ENCODE measurements around the gene ADAM10.
A peak's percentile ranks its signal among the peaks of the same experiment; 100 is the strongest.

Gene ADAM10

DNA sequence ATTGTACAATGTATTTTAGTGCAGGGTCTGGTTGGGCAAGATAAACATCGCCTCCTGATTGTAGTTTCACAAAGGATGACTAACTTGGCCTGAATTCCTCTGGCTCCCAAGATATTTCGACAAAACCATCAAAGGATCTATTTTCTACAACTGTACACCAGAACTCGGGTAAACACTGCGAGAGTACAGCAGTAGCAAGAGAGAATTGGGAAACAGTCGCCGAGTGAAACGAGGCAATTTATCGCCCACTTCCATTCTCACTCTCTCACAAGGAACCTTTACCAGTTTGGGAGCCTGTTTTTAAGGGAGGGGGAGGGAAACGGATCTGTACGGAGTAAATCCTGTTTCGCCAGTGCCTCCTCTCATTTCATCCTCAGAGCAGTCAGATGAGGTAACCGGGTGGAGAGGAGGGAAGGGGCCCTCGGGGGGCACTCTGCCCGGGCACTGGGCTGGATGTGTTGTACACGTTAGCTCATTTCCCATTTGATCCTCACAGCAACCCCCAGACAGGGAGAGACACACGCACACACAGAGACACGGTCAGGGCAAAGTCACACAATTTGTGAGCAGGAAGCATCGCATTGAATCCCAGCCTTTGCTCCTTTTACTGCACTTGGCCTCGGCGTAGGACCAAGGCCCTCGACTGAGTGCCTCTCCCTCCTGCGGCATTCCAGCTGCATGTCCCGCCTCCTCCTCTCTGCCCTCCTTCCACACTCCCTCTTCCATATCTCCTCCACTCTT lies 197.6 kb downstream of the ADAM10 start:
- peak; percentile 44 for DNase-seq (ENCODE audit: low spot score)

DNA sequence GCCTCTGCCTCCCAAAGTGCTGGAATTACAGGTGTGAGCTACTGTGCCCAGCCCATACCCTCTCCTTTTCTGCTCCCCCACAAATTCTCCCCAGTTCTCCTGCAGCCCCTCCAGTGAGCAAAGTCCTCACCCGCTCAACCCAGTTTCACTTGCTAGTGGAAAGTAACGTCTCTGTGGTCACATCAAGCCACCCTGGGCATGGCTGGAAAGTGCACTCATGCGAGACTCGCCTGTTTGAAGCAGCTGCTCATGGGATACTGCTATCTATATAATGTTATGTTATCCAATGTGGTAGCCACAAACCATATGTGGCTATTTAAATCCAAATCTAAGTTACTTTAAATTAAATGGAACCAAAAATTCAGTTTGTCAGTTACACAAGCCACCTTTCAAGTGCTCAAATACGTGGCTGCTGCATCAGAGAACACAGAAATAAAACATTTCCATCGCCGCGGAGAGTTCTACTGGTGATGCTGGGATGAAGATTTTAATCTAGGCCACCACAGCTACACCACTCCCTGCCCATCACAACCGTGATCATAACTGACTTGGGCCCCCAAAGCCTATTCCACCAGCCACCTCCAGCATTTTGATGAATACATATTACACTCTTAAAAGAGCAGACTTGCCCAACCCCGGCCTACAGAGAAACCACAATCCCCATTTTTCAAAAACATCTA lies 198.3 kb downstream of the ADAM10 start:
- no peak for DNase-seq (ENCODE audit: low spot score)

DNA sequence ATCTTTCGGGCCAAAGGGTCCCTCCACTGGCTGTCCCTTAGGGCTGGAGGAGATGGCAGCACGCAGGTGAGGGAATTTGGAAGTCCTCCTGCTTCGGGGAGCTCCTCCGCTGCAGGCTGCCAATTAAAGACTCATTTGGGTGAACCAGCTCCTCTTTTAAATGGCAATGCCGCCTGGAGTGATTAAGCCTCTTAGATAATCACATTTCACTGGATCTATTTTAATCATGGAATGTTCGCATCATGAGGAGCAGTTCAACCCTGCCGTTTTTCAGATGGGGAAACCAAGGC lies 199.8 kb downstream of the ADAM10 start:
- DNase-seq (ENCODE audit: low spot score): no peak

DNA sequence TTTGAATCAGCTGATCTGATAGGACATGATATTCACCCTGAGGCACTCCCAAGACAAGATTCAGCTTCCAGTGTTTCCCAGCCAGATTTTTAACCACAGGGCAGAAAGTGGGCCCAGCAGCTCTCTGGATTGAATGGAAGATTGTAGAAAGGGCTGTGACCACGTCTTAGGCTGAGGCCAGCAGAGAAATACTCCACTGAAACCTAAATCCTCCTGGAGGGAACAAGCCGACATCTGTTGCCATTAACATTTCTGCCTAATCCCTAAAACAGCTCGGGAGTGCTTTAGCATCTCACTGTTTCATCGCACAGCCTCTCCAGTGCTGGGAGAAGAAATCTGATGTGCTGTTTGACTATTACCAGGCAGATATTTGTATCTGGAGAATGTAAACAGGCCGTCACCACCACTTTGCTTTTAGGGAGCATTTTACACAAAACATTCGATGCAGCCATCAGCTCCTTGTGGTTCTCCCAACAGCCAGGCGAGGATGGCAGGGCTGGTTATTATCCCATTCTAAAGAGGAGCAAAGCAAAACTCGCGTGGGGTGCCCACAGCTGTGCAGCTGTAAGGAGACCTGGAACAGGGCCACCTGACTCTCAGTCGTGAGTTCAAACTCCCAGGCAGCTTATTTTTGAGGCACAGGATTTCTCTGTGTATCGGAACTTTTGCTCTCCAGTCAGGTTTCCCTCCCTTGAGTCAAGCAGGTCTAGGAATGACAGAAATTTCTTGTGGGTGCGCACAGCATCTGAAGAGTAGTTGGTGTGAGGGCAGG lies 200.3 kb downstream of the ADAM10 start:
- DNase-seq (ENCODE audit: low spot score): no peak

DNA sequence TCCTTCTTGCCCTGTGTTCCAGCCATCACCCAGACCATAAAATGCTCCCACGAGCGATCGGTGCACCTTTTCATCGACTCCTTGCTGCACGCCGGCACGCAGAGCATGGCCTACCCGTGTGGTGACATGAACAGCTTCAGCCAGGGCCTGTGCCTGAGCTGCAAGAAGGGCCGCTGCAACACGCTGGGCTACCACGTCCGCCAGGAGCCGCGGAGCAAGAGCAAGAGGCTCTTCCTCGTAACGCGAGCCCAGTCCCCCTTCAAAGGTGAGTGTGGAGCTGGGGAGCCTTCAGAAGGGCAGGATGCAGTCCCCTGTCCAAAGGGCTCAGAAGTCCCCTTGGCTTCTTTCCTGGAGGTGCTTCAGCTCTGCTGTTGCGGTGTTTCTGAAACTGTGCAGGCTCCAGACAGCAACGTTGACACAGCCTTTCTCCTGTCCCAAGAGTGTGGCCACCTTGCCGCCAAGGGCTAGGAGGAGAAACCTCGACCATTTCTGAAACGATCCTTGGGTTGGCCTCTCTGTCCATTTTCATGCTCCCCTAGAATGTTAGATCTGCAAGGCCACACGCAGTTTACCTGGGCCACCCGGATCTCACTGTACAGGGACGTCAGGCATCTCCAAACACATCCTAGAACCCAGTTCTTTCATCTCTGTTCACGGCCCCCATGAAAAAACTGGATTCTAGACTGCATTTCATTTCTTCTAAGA lies 201.0 kb downstream of the ADAM10 start:
- DNase-seq (ENCODE audit: low spot score): no peak

DNA sequence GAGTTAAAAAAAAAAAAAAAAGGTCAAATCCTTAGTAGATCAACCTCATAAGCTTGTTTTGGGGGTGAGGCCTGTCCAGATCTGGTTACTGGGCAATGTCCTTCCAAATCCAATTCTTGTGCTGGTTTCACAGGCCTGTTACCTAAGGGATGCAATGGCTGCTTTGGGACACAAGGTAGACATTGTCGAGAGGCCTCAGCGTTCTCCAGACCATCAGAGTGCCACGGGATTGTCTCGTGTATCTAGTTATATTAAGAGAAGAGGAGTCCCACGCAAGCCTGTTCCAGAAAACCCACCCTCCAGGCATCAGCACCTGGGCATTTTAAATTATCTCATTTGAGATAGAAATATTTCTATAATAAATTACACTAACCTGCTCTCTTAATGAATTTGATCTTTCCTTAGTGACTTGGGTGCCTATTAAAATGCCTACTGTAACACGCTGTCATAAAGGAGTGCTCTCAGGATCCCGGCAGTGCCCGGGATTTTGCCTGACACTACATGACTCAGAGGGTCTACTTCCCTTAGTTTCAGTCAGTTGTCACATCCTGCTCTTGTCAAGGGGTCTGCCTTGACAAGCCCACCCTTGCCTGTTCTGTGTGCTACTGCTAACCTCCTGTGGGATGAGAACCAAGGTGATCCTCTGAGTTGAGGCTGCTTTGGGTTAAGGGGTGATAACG lies 201.7 kb downstream of the ADAM10 start:
- peak; percentile 47 for DNase-seq (ENCODE audit: low spot score)

DNA sequence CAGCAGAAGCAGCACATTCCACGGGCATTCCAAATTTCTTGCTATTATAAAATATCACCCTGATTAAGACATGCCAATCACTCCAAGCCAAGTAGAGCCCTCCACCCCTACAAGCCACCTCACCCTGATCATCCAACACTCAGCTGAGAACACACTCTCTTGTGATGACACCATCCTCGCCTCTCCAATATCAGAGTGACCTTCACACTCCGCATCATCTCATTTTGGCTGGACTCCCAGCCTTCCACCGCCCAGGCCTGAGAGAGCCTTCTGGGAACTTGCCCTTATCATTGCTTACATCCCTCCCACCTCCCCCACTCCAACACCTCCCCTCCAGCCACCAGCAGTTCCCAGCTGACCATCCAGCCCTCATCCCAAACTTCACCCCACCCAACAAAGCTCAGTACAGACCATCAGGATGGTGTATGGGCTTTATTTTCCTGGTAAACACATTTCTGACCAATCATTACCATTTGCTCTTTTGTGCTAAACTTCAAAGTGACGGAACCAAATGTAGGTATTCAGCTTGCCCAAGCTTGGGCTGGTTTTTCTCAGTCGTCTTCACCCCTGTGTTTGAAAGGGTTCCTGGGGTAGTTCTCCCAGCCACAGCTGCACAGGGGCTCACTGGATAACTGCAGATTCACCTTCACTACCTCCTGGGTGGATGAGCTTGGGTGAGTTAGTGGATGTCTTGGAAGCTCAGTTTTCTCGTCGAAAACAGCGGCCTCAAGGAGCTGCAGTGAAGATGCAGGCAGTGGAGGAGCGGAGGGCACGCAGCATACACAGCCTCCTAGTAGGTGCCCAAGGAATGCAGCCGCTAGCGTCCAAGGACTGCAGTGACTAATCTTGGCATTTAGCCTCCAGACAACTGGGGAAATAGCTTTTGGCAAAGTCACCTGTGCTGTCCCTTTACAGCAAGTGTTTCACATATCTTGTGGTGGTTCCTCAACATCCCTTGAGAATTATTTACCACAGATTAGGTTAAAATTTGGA lies 202.6 kb downstream of the ADAM10 start:
- peak; percentile 100 for DNase-seq (ENCODE audit: low spot score)

DNA sequence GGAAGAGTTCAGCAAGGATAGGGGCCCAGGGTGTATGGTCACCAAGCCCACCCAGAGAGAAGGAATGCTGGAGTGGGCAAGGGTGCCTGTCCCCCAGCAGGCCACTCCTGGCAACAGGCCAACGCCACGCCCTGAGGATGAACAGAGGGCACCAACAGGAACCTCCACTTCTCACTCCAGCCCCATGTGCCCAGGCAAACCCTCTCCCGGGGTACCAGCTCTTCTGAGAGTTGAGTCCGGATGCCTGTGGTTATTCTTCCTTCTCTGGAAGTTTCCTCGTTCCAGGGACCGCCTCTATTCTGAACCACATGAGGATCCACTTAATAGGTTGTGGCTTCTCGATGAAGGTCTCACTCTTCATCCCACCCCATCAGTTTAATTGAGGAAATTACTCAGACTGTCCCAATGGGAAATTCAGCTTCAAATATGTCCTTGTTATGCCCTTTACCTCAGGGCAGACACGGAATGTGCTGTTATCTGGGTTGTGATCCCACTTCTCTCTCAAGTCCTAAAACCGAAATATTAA lies 203.4 kb downstream of the ADAM10 start:
- DNase-seq (ENCODE audit: low spot score): peak; percentile 23

DNA sequence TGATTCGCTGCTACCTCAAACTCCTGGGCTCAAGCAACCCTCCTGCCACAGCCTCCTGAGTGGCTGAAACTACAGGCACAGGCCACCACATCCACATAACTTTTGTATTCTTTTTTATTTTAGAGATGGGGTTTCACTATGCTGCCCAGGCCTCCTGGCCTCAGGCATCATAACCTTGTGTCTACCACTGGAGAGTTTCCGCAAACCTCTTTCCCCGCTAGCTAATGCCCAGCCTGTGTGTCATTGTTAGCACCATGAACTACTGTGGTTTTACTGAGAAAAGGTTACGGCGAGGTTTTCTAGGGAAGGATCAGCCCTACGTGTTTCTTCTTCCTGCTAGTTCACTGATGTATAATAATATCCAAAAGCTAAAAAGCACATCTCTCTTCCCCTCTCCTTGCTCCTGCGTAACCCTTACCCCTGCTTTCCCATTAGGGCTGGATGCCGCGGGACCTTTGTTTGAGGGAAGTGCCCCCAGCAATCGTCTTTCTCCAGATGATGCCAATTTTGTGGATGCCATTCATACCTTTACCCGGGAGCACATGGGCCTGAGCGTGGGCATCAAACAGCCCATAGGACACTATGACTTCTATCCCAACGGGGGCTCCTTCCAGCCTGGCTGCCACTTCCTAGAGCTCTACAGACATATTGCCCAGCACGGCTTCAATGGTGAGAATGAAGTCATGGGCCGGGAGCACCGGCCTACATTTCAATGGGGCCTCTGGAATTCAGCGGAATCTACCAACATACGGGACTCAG lies 204.0 kb downstream of the ADAM10 start:
- DNase-seq (ENCODE audit: low spot score): peak; percentile 43

DNA sequence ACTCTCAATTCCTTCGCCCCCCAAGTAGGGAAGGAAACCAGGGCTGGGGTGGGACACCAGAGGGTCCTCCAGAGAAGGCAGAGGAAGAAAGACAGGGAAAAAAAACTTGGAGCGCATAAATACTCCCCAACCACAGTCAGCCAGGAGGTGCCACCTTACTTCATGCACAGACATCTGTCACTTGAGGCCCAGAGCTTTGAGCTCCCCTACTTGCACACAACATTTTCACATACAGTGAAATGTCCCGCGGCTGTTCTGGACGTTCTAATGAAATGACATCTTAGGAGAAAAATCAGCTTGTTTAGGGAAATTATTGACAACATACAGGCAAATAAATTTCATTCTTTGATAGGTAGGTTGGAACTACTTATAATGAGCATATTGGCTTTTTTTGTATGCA lies 204.8 kb downstream of the ADAM10 start:
- DNase-seq (ENCODE audit: low spot score): no peak

DNA sequence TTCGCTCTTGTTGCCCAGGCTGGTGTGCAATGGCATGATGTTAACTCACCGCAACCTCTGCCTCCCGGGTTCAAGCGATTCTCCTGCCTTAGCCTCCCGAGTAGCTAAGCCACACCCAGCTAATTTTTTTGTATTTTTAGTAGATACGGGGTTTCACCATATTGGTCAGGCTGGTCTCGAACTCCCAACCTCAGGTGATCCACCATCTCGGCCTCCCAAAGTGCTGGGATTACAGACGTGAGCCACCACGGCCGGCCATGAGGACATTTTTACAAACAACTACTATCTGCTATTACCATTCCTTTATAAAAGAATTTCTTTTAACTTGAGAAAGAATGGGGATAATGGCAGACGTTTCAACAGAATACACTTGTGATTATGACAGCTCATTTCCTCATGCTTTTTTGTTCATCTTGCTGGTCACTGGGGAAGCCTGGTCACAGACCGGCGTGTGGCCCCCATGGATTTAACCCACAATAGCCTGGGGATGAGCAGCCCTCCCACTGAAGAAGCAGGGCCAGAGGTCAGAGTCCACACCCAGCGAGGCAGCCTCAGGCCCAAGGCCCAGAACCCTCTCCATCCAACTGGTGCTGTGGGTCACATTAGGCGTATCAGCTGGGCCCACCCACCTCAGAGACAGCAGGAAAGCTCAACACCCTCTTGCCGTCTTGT lies 205.7 kb downstream of the ADAM10 start:
- no peak for DNase-seq (ENCODE audit: low spot score)

DNA sequence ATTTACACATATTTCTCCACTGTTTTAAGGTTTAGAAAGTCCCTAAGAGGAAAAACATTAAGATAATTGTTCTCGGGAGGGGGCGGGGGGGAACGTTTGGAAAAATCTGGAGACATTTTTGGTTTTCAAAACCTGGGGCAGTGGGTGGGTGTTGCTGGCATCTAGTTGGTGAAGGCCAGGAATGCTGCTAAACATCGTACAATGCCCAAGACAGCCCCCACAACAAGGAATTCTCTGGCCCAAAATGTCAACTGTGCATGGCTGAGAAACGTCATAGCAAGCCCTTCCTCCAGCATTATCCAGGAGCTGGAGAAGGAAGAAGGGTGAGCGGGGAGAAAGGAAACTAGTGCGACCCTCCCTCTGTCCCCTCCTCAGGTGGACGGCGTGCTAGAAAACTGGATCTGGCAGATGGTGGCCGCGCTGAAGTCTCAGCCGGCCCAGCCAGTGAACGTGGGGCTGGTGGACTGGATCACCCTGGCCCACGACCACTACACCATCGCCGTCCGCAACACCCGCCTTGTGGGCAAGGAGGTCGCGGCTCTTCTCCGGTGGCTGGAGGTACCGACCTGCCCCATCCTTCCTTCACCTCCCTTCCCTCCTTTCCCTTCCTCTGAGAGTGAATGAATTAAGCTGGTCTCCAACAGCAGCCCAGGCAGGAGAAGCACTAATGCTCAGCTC lies 208.0 kb downstream of the ADAM10 start:
- DNase-seq (ENCODE audit: low spot score): no peak

DNA sequence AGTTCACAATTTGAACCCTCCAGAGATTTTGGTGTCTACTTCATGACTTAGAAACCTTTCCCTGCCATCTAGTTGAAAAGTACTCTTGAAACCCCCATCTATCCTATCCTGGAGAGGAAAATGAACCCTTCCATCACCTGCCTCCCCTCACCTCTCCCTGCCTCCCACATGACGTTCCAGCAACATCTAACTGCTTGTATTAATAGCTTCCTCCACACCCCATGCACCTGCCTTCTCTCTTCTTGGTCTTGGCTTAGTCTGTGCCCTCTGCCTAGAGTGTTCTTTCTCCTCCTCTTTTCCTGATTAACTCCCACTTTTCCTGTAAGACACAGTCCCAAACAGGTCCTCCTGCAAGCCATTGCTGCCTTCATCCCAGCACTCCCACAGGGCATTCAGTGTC lies 210.0 kb downstream of the ADAM10 start:
- DNase-seq (ENCODE audit: low spot score): no peak

DNA sequence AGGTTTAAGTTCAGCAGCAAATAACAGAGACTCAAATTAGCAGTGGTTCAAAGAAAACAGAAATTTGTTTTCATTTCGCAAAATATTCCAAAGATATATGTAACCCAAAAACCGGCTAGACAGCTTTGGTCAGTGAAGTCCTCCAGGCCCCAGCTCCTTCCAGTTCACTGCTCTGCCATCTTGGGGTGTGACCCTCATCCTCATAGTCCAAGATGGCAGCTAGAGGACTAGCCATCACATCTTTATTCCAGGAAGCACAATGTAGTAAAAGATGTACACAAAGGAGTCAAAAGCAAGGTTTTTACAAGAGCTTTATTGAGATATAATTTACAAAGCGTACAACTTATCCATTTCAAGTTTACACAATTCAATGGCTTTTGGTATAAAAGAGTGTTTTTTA lies 210.6 kb downstream of the ADAM10 start:
- no peak for DNase-seq (ENCODE audit: low spot score)

Data from kidney tubule cell (primary cell).